GM23338 (cell line): ENCODE data around the gene INTS6. TPM values are rescaled to one million over a fixed set of nuclear protein-coding genes. Genes with fewer than 3 reads are reported as not detected.
"Not testable (repeated sequence)": the region's sequence is repeated elsewhere in the genome, so short reads cannot be mapped to it uniquely, and the experiment has no call there.

ENCODE experiments used
- ATAC-seq: fragments of 200-7000 bp; cut with Tn5 transposase; 3 replicates; pipeline ENCODE4 v1.9.1; 2020
- DNase-seq: peaks from one replicate; pipeline ENCODE4 v3.0.0-alpha.2; 2015; ENCODE audit warnings: low spot score
- H2AFZ ChIP-seq: fragments of 200-600 bp; sonication (generic); 2 replicates; pipeline ENCODE4 v1.8.0; 2016; ENCODE audit warnings: antibody characterized with exemption, mild to moderate bottlenecking, moderate library complexity
- H3F3A ChIP-seq: fragments of 200-600 bp; sonication (generic); replicated peaks from 2 replicates; pipeline ENCODE4 v1.8.0; 2017; ENCODE audit warnings: antibody characterized with exemption, mixed run types, low read depth
- H3K27ac ChIP-seq: fragments of 200-600 bp; sonication (generic); 2 replicates; pipeline ENCODE4 v1.6.1; 2016; ENCODE audit warnings: low read depth
- H3K27me3 ChIP-seq: fragments of 200-600 bp; sonication (generic); 2 replicates; pipeline ENCODE4 v1.8.0; 2016; ENCODE audit warnings: mild to moderate bottlenecking, mixed run types, moderate library complexity; ENCODE audit not compliant: insufficient read depth
- H3K36me3 ChIP-seq: fragments of 200-600 bp; sonication (generic); 2 replicates; pipeline ENCODE4 v1.8.0; 2016; ENCODE audit warnings: mild to moderate bottlenecking; ENCODE audit not compliant: insufficient read depth
- H3K4me1 ChIP-seq: fragments of 200-600 bp; sonication (generic); 2 replicates; pipeline ENCODE4 v1.8.0; 2016; ENCODE audit warnings: mild to moderate bottlenecking, moderate library complexity; ENCODE audit not compliant: insufficient read depth
- H3K4me2 ChIP-seq: fragments of 200-600 bp; sonication (generic); 2 replicates; pipeline ENCODE4 v1.7.1; 2017; ENCODE audit warnings: mixed run types
- H3K4me3 ChIP-seq: fragments of 200-600 bp; sonication (generic); 2 replicates; pipeline ENCODE4 v1.6.1; 2016; ENCODE audit warnings: mixed run types
- H3K79me2 ChIP-seq: fragments of 200-600 bp; sonication (generic); replicated peaks from 2 replicates; pipeline ENCODE4 v1.8.0; 2017; ENCODE audit warnings: mild to moderate bottlenecking; ENCODE audit not compliant: insufficient read depth
- H3K9me2 ChIP-seq: fragments of 200-600 bp; sonication (generic); 2 replicates; pipeline ENCODE4 v1.8.0; 2017; ENCODE audit not compliant: insufficient read depth
- H4K20me1 ChIP-seq: fragments of 200-600 bp; sonication (generic); replicated peaks from 2 replicates; pipeline ENCODE4 v1.8.0; 2017; ENCODE audit warnings: mild to moderate bottlenecking; ENCODE audit not compliant: insufficient read depth
- H3K27ac Mint-ChIP-seq: 2 replicates; pipeline ENCODE4 v1.8.0; 2020; ENCODE audit warnings: inconsistent platforms, mild to moderate bottlenecking, moderate library complexity, mixed read lengths
- H3K27me3 Mint-ChIP-seq: 3 replicates; pipeline ENCODE4 v1.8.0; 2022; ENCODE audit warnings: low read depth, mild to moderate bottlenecking, moderate library complexity, mixed read lengths, inconsistent platforms; ENCODE audit not compliant: insufficient read depth, poor library complexity
- H3K36me3 Mint-ChIP-seq: 3 replicates; pipeline ENCODE4 v1.8.0; 2021; ENCODE audit warnings: low read depth, mild to moderate bottlenecking, inconsistent platforms, moderate library complexity, mixed read lengths
- H3K4me1 Mint-ChIP-seq: 3 replicates; pipeline ENCODE4 v1.8.0; 2020; ENCODE audit warnings: mild to moderate bottlenecking, inconsistent platforms, mixed read lengths
- H3K4me3 Mint-ChIP-seq: 3 replicates; pipeline ENCODE4 v1.8.0; 2021; ENCODE audit warnings: moderate library complexity, mild to moderate bottlenecking, inconsistent platforms, mixed read lengths
- H3K9me3 Mint-ChIP-seq: 3 replicates; pipeline ENCODE4 v1.8.0; 2020; ENCODE audit warnings: moderate library complexity, mild to moderate bottlenecking, inconsistent platforms, mixed read lengths
- CREB1 ChIP-seq: fragments of 250-450 bp; sonication (Bioruptor Pico); IDR thresholded peaks from 2 replicates; pipeline ENCODE4 v1.5.0; 2020; ENCODE audit warnings: low read depth, mild to moderate bottlenecking, moderate library complexity
- ETS1 ChIP-seq: IDR thresholded peaks from 2 replicates; pipeline ENCODE4 v1.6.1; 2016; ENCODE audit warnings: antibody characterized with exemption
- EZH2 ChIP-seq: fragments of 200-600 bp; sonication (generic); IDR thresholded peaks from one replicate; pipeline ENCODE4 v1.8.0; 2017; ENCODE audit warnings: antibody characterized with exemption, mild to moderate bottlenecking, low read depth; ENCODE audit not compliant: unreplicated experiment
- EZH2phosphoT487 ChIP-seq: fragments of 200-600 bp; sonication (generic); IDR thresholded peaks from one replicate; pipeline ENCODE4 v1.8.1; 2018; ENCODE audit warnings: antibody characterized with exemption; ENCODE audit not compliant: unreplicated experiment
- POLR2AphosphoS5 ChIP-seq: IDR thresholded peaks from 2 replicates; pipeline ENCODE4 v1.6.1; 2016; ENCODE audit warnings: antibody characterized with exemption, low read depth
- REST ChIP-seq: IDR thresholded peaks from one replicate; pipeline ENCODE4 v1.6.1; 2018; ENCODE audit warnings: antibody characterized with exemption; ENCODE audit not compliant: unreplicated experiment
- STAT1 ChIP-seq: IDR thresholded peaks from one replicate; pipeline ENCODE4 v1.6.1; 2016; ENCODE audit warnings: antibody characterized with exemption; ENCODE audit not compliant: unreplicated experiment
- ZNF114 ChIP-seq: fragments of 250-450 bp; sonication (Bioruptor Pico); IDR thresholded peaks from 2 replicates; pipeline ENCODE4 v1.5.0; 2020; ENCODE audit warnings: mild to moderate bottlenecking, moderate library complexity
- ZNF331 ChIP-seq: fragments of 250-450 bp; sonication (Bioruptor Pico); IDR thresholded peaks from 2 replicates; pipeline ENCODE4 v1.5.0; 2020; ENCODE audit warnings: low read depth, mild to moderate bottlenecking, moderate library complexity
- polyA plus RNA-seq: library from polyadenylated mRNA; unstranded; fragments of >200 nt; fragmentation: Nextera tagmentation; extraction: Ambion mirVana; gene quantifications from 2 replicates; pipeline ENCODE4 v1.2.1, GENCODE V29; 2016
- total RNA-seq: library from RNA; depleted of rRNA; stranded (reverse); fragments of >200 nt; shearing (Covaris generic); gene quantifications from 2 replicates; pipeline ENCODE4 v1.2.3, GENCODE V29; 2014
- TF ChIP-seq, protein P1 (sequence below): fragments of 250-450 bp; sonication (Bioruptor Pico); IDR thresholded peaks from 2 replicates; pipeline ENCODE4 v1.5.0; 2020; ENCODE audit warnings: mild to moderate bottlenecking, moderate library complexity

The INTS6 gene
- total and polyA plus RNA-seq, 2 experiments from 2014 or later, result 24.8 to 38.6 TPM

DNA sequence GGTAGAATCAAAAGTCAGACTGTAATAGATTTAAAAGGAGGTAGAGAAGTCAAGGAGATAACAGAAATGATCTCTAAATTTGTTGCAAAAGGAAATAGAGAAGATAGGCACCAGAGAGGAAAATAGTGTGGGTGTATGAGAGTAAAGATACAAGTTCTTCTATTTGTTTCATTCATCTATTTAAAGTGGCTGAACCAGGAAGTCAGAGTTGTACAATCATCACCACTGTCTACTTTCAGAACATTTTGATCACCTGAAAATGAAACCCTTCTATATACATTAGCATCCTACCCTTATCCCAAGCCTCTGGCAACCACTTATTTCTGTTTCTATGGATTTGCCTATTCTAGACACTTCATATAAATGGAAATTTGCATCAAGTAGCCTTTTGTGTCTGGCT lies 36.7 kb downstream of the INTS6 start (continued):
- no peak for TF ChIP-seq REST
- TF ChIP-seq POLR2AphosphoS5, result no peak
- no peak for TF ChIP-seq CREB1
- no peak for TF ChIP-seq ZNF331 (CRISPR knock-in tag)

- not testable (repeated sequence) for H3K9me2 ChIP-seq, H3K4me3 ChIP-seq, H3K27ac Mint-ChIP-seq, H3K4me2 ChIP-seq, DNase-seq, ATAC-seq, H2AFZ ChIP-seq, H3K36me3 ChIP-seq, H3K27me3 Mint-ChIP-seq, H3K4me3 Mint-ChIP-seq, H3K27ac ChIP-seq, H4K20me1 ChIP-seq, H3K4me1 ChIP-seq, H3F3A ChIP-seq, H3K27me3 ChIP-seq
- peaks cover 99% of the 10 kb centered on the region for H3K79me2 ChIP-seq
- peaks cover 11% of the 10 kb centered on the region; the same call in 2 of the 3 replicates for H3K4me1 Mint-ChIP-seq
- peaks cover 23% of the 10 kb centered on the region for H3K9me3 Mint-ChIP-seq
- H3K36me3 Mint-ChIP-seq, result peaks cover 61% of the 10 kb centered on the region
These were observed 37.5 kb downstream of the INTS6 start for GRCh38 chr13:51415339-51415738.

DNA sequence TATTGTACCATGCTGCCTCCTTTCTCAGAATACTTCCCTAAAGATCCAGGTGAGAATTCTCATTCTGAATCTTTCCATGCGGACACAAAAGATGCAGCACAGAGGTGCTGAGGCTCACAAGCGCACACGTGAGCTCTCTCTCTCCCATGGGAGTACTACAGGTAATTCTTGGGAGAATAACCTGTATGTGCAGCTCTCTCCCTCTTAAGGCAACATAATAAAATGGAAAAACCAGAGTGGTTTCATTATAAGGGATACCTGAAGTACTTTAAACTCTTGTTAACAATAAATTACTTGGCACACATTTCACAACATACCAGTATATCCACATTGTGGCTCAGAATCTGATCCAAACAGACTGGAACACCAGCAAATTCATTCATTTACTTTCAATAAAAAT lies 40.4 kb downstream of the INTS6 start:
- Histone ChIP-seq H3K27ac (no peak overlapping the region), H3K27me3 (no peaks in the 10 kb centered on the region), H3K4me3 (no peak overlapping the region), H3K79me2 (peaks cover 97% of the 10 kb centered on the region), H3K4me1 (peaks cover 6% of the 10 kb centered on the region; the same call in 1 of the 2 replicates), H3F3A (no peaks in the 10 kb centered on the region), H3K4me2 (no peak overlapping the region), H3K36me3 (0 out of 2 replicates have a peak, but pooled peaks cover 7% of the 10 kb centered on the region), H2AFZ (no peak overlapping the region), H3K9me2 (no peaks in the 10 kb centered on the region), H4K20me1 (0 out of 2 replicates have a peak, but pooled peaks cover 10% of the 10 kb centered on the region)
- Mint-ChIP-seq H3K27me3 (peaks cover 5% of the 10 kb centered on the region), H3K4me1 (peaks cover 11% of the 10 kb centered on the region; the same call in 2 of the 3 replicates), H3K27ac (peak overlapping the region; percentile 75; the same call in 1 of the 2 replicates), H3K36me3 (peaks cover 41% of the 10 kb centered on the region), H3K4me3 (no peak overlapping the region), H3K9me3 (peaks cover 20% of the 10 kb centered on the region)
- ATAC-seq (no peak), DNase-seq (no peak)
- no peak for TF ChIP-seq ETS1
- no peak for TF ChIP-seq STAT1
- no peak for TF ChIP-seq EZH2
- no peak for TF ChIP-seq CREB1
- TF ChIP-seq POLR2AphosphoS5, result no peak
- TF ChIP-seq ZNF331 (CRISPR knock-in tag), result no peak
- TF ChIP-seq, protein P1, sequence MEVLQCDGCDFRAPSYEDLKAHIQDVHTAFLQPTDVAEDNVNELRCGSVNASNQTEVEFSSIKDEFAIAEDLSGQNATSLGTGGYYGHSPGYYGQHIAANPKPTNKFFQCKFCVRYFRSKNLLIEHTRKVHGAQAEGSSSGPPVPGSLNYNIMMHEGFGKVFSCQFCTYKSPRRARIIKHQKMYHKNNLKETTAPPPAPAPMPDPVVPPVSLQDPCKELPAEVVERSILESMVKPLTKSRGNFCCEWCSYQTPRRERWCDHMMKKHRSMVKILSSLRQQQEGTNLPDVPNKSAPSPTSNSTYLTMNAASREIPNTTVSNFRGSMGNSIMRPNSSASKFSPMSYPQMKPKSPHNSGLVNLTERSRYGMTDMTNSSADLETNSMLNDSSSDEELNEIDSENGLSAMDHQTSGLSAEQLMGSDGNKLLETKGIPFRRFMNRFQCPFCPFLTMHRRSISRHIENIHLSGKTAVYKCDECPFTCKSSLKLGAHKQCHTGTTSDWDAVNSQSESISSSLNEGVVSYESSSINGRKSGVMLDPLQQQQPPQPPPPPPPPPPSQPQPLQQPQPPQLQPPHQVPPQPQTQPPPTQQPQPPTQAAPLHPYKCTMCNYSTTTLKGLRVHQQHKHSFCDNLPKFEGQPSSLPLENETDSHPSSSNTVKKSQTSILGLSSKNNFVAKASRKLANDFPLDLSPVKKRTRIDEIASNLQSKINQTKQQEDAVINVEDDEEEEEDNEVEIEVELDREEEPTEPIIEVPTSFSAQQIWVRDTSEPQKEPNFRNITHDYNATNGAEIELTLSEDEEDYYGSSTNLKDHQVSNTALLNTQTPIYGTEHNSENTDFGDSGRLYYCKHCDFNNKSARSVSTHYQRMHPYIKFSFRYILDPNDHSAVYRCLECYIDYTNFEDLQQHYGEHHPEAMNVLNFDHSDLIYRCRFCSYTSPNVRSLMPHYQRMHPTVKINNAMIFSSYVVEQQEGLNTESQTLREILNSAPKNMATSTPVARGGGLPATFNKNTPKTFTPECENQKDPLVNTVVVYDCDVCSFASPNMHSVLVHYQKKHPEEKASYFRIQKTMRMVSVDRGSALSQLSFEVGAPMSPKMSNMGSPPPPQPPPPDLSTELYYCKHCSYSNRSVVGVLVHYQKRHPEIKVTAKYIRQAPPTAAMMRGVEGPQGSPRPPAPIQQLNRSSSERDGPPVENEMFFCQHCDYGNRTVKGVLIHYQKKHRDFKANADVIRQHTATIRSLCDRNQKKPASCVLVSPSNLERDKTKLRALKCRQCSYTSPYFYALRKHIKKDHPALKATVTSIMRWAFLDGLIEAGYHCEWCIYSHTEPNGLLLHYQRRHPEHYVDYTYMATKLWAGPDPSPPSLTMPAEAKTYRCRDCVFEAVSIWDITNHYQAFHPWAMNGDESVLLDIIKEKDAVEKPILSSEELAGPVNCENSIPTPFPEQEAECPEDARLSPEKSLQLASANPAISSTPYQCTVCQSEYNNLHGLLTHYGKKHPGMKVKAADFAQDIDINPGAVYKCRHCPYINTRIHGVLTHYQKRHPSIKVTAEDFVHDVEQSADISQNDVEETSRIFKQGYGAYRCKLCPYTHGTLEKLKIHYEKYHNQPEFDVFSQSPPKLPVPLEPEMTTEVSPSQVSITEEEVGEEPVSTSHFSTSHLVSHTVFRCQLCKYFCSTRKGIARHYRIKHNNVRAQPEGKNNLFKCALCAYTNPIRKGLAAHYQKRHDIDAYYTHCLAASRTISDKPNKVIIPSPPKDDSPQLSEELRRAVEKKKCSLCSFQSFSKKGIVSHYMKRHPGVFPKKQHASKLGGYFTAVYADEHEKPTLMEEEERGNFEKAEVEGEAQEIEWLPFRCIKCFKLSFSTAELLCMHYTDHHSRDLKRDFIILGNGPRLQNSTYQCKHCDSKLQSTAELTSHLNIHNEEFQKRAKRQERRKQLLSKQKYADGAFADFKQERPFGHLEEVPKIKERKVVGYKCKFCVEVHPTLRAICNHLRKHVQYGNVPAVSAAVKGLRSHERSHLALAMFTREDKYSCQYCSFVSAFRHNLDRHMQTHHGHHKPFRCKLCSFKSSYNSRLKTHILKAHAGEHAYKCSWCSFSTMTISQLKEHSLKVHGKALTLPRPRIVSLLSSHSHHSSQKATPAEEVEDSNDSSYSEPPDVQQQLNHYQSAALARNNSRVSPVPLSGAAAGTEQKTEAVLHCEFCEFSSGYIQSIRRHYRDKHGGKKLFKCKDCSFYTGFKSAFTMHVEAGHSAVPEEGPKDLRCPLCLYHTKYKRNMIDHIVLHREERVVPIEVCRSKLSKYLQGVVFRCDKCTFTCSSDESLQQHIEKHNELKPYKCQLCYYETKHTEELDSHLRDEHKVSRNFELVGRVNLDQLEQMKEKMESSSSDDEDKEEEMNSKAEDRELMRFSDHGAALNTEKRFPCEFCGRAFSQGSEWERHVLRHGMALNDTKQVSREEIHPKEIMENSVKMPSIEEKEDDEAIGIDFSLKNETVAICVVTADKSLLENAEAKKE (CRISPR knock-in tag), result no peak
- TF ChIP-seq ZNF114 (CRISPR knock-in tag), result no peak
- no peak for TF ChIP-seq EZH2phosphoT487
